GM12878 (cell line): ENCODE results near the gene TBCCD1. TPM values are rescaled to one million over a fixed set of nuclear protein-coding genes. Genes with fewer than 3 reads are reported as not detected.

ENCODE experiments used
- ATAC-seq: fragments of 200-7000 bp; cut with Tn5 transposase; 3 replicates; pipeline ENCODE4 v1.9.1; 2020; ENCODE audit warnings: mild to moderate bottlenecking, moderate library complexity
- BruUV-seq: library from RNA; stranded (reverse); fragments of 400-500 nt; replicated peaks from 2 replicates; lab custom pipeline; 2021; lab: Mats Ljungman, UMichigan
- CTCF ChIA-PET: fragments of 300-600 bp; sonication (Branson Sonifier 250); formaldehyde crosslinking; extraction: SDS; loops from one replicate; lab custom pipeline; 2021; ENCODE audit warnings: inconsistent platforms; lab: Yijun Ruan, JAX
- POLR2A ChIA-PET: fragments of 350-600 bp; formaldehyde crosslinking; extraction: SDS; loops from one replicate; lab custom pipeline; 2021; ENCODE audit warnings: inconsistent platforms; lab: Charles Lee
- RAD21 ChIA-PET: fragments of 300-600 bp; sonication (Branson Sonifier 250); formaldehyde crosslinking; loops from one replicate; lab custom pipeline; 2023; ENCODE audit warnings: antibody characterized with exemption; ENCODE audit not compliant: unreplicated experiment; lab: Charles Lee
- SMC1A ChIA-PET: fragments of 300-600 bp; sonication (Branson Sonifier 250); formaldehyde crosslinking; loops from one replicate; lab custom pipeline; 2023; ENCODE audit not compliant: unreplicated experiment, uncharacterized antibody; lab: Charles Lee
- DNase-seq: peaks from one replicate; pipeline ENCODE4 v3.0.0-alpha.2; 2011; ENCODE audit warnings: low read depth, low spot score
- FAIRE-seq: peaks from 3 replicates; lab custom pipeline; 2011; peaks lifted over from hg19 to GRCh38; lab: Jason Lieb, UNC
- H2AFZ ChIP-seq: 2 replicates; pipeline ENCODE4 v1.6.0; 2011; ENCODE audit warnings: low read depth, low read length, control low read depth; ENCODE audit not compliant: control insufficient read depth
- H3K27ac ChIP-seq: 2 replicates; pipeline ENCODE4 v1.5.1; 2011; ENCODE audit warnings: control low read depth; ENCODE audit not compliant: control insufficient read depth, insufficient read depth
- H3K27me3 ChIP-seq, 2 experiments: replicated peaks in 1 of 2; 2 replicates each; pipeline versions ENCODE4 v1.6.0 to v1.6.1; 2011; ENCODE audit warnings: low read length in 1 of 2; ENCODE audit not compliant: control insufficient read depth in 2 of 2, insufficient read depth in 2 of 2
- H3K36me3 ChIP-seq, 2 experiments: 2 replicates each; pipeline ENCODE4 v1.5.1; 2011; ENCODE audit warnings: low read length in 1 of 2; ENCODE audit not compliant: control insufficient read depth in 2 of 2, insufficient read depth in 2 of 2
- H3K4me1 ChIP-seq: 2 replicates; pipeline ENCODE4 v1.6.1; 2011; ENCODE audit warnings: mild to moderate bottlenecking, low read length, moderate library complexity, mixed read lengths; ENCODE audit not compliant: control insufficient read depth, insufficient read depth
- H3K4me2 ChIP-seq: 2 replicates; pipeline ENCODE4 v1.6.0; 2011; ENCODE audit warnings: control low read depth; ENCODE audit not compliant: control insufficient read depth, insufficient read depth
- H3K4me3 ChIP-seq: fragments of 200-600 bp; sonication (generic); 2 replicates; pipeline ENCODE4 v1.5.1; 2016
- H3K79me2 ChIP-seq: 2 replicates; pipeline ENCODE4 v1.6.0; 2011; ENCODE audit warnings: low read length; ENCODE audit not compliant: control insufficient read depth, insufficient read depth
- H3K9ac ChIP-seq: 2 replicates; pipeline ENCODE4 v1.8.0; 2011; ENCODE audit warnings: low read length, control low read depth, mixed read lengths; ENCODE audit not compliant: control insufficient read depth, insufficient read depth
- H3K9me3 ChIP-seq: replicated peaks from 3 replicates; pipeline ENCODE4 v1.5.1; 2011; ENCODE audit warnings: mild to moderate bottlenecking, low read length; ENCODE audit not compliant: control insufficient read depth, insufficient read depth
- H4K20me1 ChIP-seq: 2 replicates; pipeline ENCODE4 v1.6.0; 2011; ENCODE audit not compliant: control insufficient read depth, insufficient read depth
- GABPA ChIP-seq: IDR thresholded peaks from 2 replicates; pipeline ENCODE4 v1.6.1; 2014; ENCODE audit warnings: antibody characterized with exemption, low read depth, mild to moderate bottlenecking, inconsistent platforms
- HCFC1 ChIP-seq: fragments of 150-350 bp; IDR thresholded peaks from 2 replicates; pipeline ENCODE4 v1.6.1; 2014; ENCODE audit warnings: low read length
- HDAC2 ChIP-seq: fragments of 200-600 bp; sonication (generic); IDR thresholded peaks from 2 replicates; pipeline ENCODE4 v1.6.1; 2017
- POLR2AphosphoS2 ChIP-seq: IDR thresholded peaks from 2 replicates; pipeline ENCODE4 v1.6.1; 2011; ENCODE audit warnings: low read depth, mild to moderate bottlenecking, low read length, improper control_type of control experiment, moderate library complexity
- RAD51 ChIP-seq: fragments of 450-650 bp; IDR thresholded peaks from 2 replicates; pipeline ENCODE4 v1.6.1; 2016; ENCODE audit warnings: moderate library complexity, mild to moderate bottlenecking, inconsistent platforms
- SIN3A ChIP-seq: IDR thresholded peaks from 2 replicates; pipeline ENCODE4 v1.6.1; 2012; ENCODE audit warnings: low read depth, low read length, improper control_type of control experiment
- SPI1 ChIP-seq: IDR thresholded peaks from 2 replicates; pipeline ENCODE4 v1.6.1; 2011; ENCODE audit warnings: low read depth, mild to moderate bottlenecking, low read length, moderate library complexity, borderline replicate concordance; ENCODE audit not compliant: insufficient read depth
- STAT1 ChIP-seq: fragments of 450-650 bp; conservative IDR thresholded peaks from 2 replicates; pipeline ENCODE4 v1.6.1; 2014; ENCODE audit warnings: antibody characterized with exemption, mild to moderate bottlenecking
- STAT3 ChIP-seq: IDR thresholded peaks from 2 replicates; pipeline ENCODE4 v1.6.1; 2011; ENCODE audit warnings: low read depth, low read length, improper control_type of control experiment
- ZNF274 ChIP-seq: IDR thresholded peaks from one replicate; pipeline ENCODE4 v1.8.0; 2011; ENCODE audit not compliant: insufficient read length, insufficient read depth
- ZNF384 ChIP-seq: IDR thresholded peaks from 2 replicates; pipeline ENCODE4 v1.6.1; 2012; ENCODE audit warnings: low read depth, mild to moderate bottlenecking, low read length, improper control_type of control experiment, borderline replicate concordance
- WGBS: methylation state at CpG from one replicate; pipeline ENCODE4 v1.1.6; 2016; ENCODE audit warnings: low lambda C conversion rate; ENCODE audit not compliant: insufficient replicate concordance, insufficient coverage; ENCODE audit errors: missing lambda C conversion rate; 5-methylcytosine and 5-hydroxymethylcytosine counted together
- in situ Hi-C: fragments of 300-500 bp; cut with MboI; formaldehyde crosslinking; loops from 9 replicates; pipeline ENCODE4 v1.14.3; 2018; ENCODE audit warnings: mixed read lengths
- intact Hi-C: fragments of 100-400 bp; cut with micrococcal nuclease; formaldehyde crosslinking; loops from one replicate; pipeline ENCODE4 v1.14.2; 2022; ENCODE audit not compliant: unreplicated experiment
- polyA plus RNA-seq, 11 experiments: library from polyadenylated mRNA; depleted of rRNA in 4 of 11; unstranded in 6 of 11; stranded (reverse) in 5 of 11; fragments of >200 nt; fragmentation: Nextera tagmentation in 4 of 11; fragmentation: Illumina TruSeq in 1 of 11; extraction: Ambion mirVana in 4 of 11; extraction: Trizol in 1 of 11; gene quantifications; 1 replicate in 1 of 11; 2 replicates in 10 of 11; pipeline versions ENCODE4 v1.2.1 to v1.2.3, GENCODE V29; 2011 to 2016; ENCODE audit warnings: inconsistent platforms in 2 of 11, missing spikeins in 2 of 11, low read depth in 1 of 11
- total RNA-seq, 4 experiments: library from RNA; depleted of rRNA in 3 of 4; stranded (reverse); fragments of >200 nt in 3 of 4; fragmentation: Illumina TruSeq in 1 of 4; extraction: Trizol in 1 of 4; gene quantifications; 2 replicates each; pipeline versions ENCODE4 v1.2.1 to v1.2.3, GENCODE V29; 2013 to 2021
- TF ChIP-seq, protein P1 (sequence below): IDR thresholded peaks from 2 replicates; pipeline ENCODE4 v1.6.1; 2012; ENCODE audit warnings: improper control_type of control experiment, low read depth, low read length; ENCODE audit not compliant: insufficient replicate concordance

The TBCCD1 gene
- total and polyA plus RNA-seq, 10 of the 15 experiments (the other 5 are each of a cell fraction or from before 2014, with no cell fraction given), result 6.9 to 23.4 (median 14.7) TPM

GRCh38 chr3:186513386-186513785 lies 53.8 kb downstream of the TBCCD1 start:
- Histone ChIP-seq H2AFZ (no peak overlapping the region), H3K4me3 (no peak overlapping the region), H3K4me1 (peaks cover 52% of the 10 kb centered on the region), H4K20me1 (no peaks in the 10 kb centered on the region), H3K27ac (no peak overlapping the region), H3K27me3 (no peaks in the 10 kb centered on the region), H3K9ac (no peak overlapping the region), H3K79me2 (no peaks in the 10 kb centered on the region), H3K9me3 (no peaks in the 10 kb centered on the region; the same call in 2 of the 3 replicates), H3K36me3 (no peaks in the 10 kb centered on the region), H3K4me2 (no peak overlapping the region)
- CTCF ChIA-PET, result interaction anchor here (0.6 to 1.7 kb wide), 6 partner anchors 9 to 295 kb away, joined by 3 to 20 read pairs (median 4); no protein-coding TSS in a partner anchor
- FAIRE-seq, result no peak
- no peak for TF ChIP-seq STAT1
- no peak for TF ChIP-seq STAT3
- TF ChIP-seq POLR2AphosphoS2, result no peak
- no peak for TF ChIP-seq RAD51
- no peak for TF ChIP-seq SIN3A
- TF ChIP-seq, protein P1, sequence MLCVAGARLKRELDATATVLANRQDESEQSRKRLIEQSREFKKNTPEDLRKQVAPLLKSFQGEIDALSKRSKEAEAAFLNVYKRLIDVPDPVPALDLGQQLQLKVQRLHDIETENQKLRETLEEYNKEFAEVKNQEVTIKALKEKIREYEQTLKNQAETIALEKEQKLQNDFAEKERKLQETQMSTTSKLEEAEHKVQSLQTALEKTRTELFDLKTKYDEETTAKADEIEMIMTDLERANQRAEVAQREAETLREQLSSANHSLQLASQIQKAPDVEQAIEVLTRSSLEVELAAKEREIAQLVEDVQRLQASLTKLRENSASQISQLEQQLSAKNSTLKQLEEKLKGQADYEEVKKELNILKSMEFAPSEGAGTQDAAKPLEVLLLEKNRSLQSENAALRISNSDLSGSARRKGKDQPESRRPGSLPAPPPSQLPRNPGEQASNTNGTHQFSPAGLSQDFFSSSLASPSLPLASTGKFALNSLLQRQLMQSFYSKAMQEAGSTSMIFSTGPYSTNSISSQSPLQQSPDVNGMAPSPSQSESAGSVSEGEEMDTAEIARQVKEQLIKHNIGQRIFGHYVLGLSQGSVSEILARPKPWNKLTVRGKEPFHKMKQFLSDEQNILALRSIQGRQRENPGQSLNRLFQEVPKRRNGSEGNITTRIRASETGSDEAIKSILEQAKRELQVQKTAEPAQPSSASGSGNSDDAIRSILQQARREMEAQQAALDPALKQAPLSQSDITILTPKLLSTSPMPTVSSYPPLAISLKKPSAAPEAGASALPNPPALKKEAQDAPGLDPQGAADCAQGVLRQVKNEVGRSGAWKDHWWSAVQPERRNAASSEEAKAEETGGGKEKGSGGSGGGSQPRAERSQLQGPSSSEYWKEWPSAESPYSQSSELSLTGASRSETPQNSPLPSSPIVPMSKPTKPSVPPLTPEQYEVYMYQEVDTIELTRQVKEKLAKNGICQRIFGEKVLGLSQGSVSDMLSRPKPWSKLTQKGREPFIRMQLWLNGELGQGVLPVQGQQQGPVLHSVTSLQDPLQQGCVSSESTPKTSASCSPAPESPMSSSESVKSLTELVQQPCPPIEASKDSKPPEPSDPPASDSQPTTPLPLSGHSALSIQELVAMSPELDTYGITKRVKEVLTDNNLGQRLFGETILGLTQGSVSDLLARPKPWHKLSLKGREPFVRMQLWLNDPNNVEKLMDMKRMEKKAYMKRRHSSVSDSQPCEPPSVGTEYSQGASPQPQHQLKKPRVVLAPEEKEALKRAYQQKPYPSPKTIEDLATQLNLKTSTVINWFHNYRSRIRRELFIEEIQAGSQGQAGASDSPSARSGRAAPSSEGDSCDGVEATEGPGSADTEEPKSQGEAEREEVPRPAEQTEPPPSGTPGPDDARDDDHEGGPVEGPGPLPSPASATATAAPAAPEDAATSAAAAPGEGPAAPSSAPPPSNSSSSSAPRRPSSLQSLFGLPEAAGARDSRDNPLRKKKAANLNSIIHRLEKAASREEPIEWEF, result no peak
- TF ChIP-seq SPI1, result no peak
- no peak for TF ChIP-seq ZNF274
- TF ChIP-seq GABPA, result no peak
- TF ChIP-seq HCFC1, result no peak
- no peak for TF ChIP-seq ZNF384
- TF ChIP-seq HDAC2, result no peak
- SMC1A ChIA-PET, result interaction anchor here (0.7 to 12.3 kb wide), 6 partner anchors 9 to 254 kb away, joined by 3 to 257 read pairs (median 4); no protein-coding TSS in a partner anchor
- WGBS, result 83% methylated on average over 5 of the region's 5 CpGs
- POLR2A ChIA-PET, result interaction anchor here (0.9 to 1.8 kb wide), 5 partner anchors 12 to 25 kb away, joined by 3 to 8 read pairs (median 4); no protein-coding TSS in a partner anchor
- RAD21 ChIA-PET, result interaction anchor here (0.6 to 7.8 kb wide), 4 partner anchors 16 to 295 kb away, joined by 3 to 192 read pairs (median 4); no protein-coding TSS in a partner anchor
- intact Hi-C loops, result no loop called here
- no peak for ATAC-seq
- no TSS peak for BruUV-seq
- in situ Hi-C loops, result no loop called here
- no peak for DNase-seq
